Measurements from ENCODE around the gene STXBP6. TPM values are rescaled to one million over a fixed set of nuclear protein-coding genes. Genes with fewer than 3 reads are reported as not detected.

The STXBP6 gene
- total RNA-seq, 1 experiment from 2014 or later, result 32.2 TPM

GRCh38 chr14:24952851-24953666 is 96.9 kb downstream of the STXBP6 start:
- TF ChIP-seq CTCF (IDR thresholded peaks at IDR 0.05; ENCODE audit: insufficient read depth in 1 of 2, low read depth in 1 of 2, low read length in 1 of 2, severe bottlenecking in 1 of 2, unreplicated experiment in 1 of 2), result peak; percentile 45 to 63
- Mint-ChIP-seq H3K27ac (ENCODE audit: unreplicated experiment) (no peak overlapping the region), H3K4me1 (ENCODE audit: low read depth, unreplicated experiment) (peaks cover 27% of the 10 kb centered on the region), H3K27me3 (ENCODE audit: insufficient read depth, unreplicated experiment) (no peaks in the 10 kb centered on the region), H3K4me3 (ENCODE audit: unreplicated experiment) (no peak overlapping the region), H3K36me3 (ENCODE audit: insufficient read depth, unreplicated experiment) (peaks cover 16% of the 10 kb centered on the region), H3K9me3 (ENCODE audit: unreplicated experiment) (no peaks in the 10 kb centered on the region)
- H3K9me3 ChIP-seq, result no peaks in the 10 kb centered on the region
- no TSS peak for BruUV-seq (replicated peaks)
- H3K27me3 ChIP-seq (replicated peaks; ENCODE audit: control insufficient read depth, insufficient read depth, low read length), result no peaks in the 10 kb centered on the region
- DNase-seq, result peak; percentile 55 to 59
- CTCF ChIA-PET, result no interaction called here
- no peak overlapping the region for H3K4me3 ChIP-seq (ENCODE audit: low read depth, low read length)
- POLR2A ChIA-PET, result no interaction called here
- peaks cover 22% of the 10 kb centered on the region for H3K4me1 ChIP-seq
- intact Hi-C loops (cut with micrococcal nuclease; ENCODE audit: unreplicated experiment), result loop anchor here (1.0 to 5.0 kb wide), 2 partner anchors 79 to 136 kb away; no protein-coding TSS in a partner anchor
- no peaks in the 10 kb centered on the region for H3K36me3 ChIP-seq (ENCODE audit: control insufficient read depth, insufficient read depth, low read length)

- Mint-ChIP-seq H3K4me3 (ENCODE audit: unreplicated experiment) (no peak overlapping the region), H3K4me1 (ENCODE audit: low read depth, unreplicated experiment) (peaks cover 5% of the 10 kb centered on the region), H3K9me3 (ENCODE audit: unreplicated experiment) (no peaks in the 10 kb centered on the region), H3K27me3 (ENCODE audit: insufficient read depth, unreplicated experiment) (no peaks in the 10 kb centered on the region), H3K27ac (ENCODE audit: unreplicated experiment) (no peak overlapping the region), H3K36me3 (ENCODE audit: insufficient read depth, unreplicated experiment) (peaks cover 10% of the 10 kb centered on the region)
- Histone ChIP-seq H3K4me3 (ENCODE audit: low read depth, low read length) (no peak overlapping the region), H3K9me3 (no peaks in the 10 kb centered on the region), H3K27me3 (replicated peaks; ENCODE audit: control insufficient read depth, insufficient read depth, low read length) (no peaks in the 10 kb centered on the region), H3K4me1 (peaks cover 7% of the 10 kb centered on the region; the same call in 1 of the 2 replicates), H3K36me3 (ENCODE audit: control insufficient read depth, insufficient read depth, low read length) (no peaks in the 10 kb centered on the region)
- TF ChIP-seq CTCF (IDR thresholded peaks at IDR 0.05; ENCODE audit: insufficient read depth in 1 of 2, low read depth in 1 of 2, low read length in 1 of 2, severe bottlenecking in 1 of 2, unreplicated experiment in 1 of 2), result no peak
- ChIA-PET CTCF (no interaction called here), POLR2A (no interaction called here)
- no TSS peak for BruUV-seq (replicated peaks)
- intact Hi-C loops (cut with micrococcal nuclease; ENCODE audit: unreplicated experiment), result no loop called here
- DNase-seq, result no peak
Measured at GRCh38 chr14:24948261-24948847, 101.6 kb downstream of the STXBP6 start.

GRCh38 chr14:24947131-24947530 is 102.8 kb downstream of the STXBP6 start:
- no peaks in the 10 kb centered on the region for H3K9me3 ChIP-seq
- H3K27me3 ChIP-seq (replicated peaks; ENCODE audit: control insufficient read depth, insufficient read depth, low read length), result no peaks in the 10 kb centered on the region
- intact Hi-C loops (cut with micrococcal nuclease; ENCODE audit: unreplicated experiment), result no loop called here
- no peaks in the 10 kb centered on the region; the same call in 1 of the 2 replicates for H3K36me3 ChIP-seq (ENCODE audit: control insufficient read depth, insufficient read depth, low read length)
- POLR2A ChIA-PET, result no interaction called here
- H3K27me3 Mint-ChIP-seq (ENCODE audit: insufficient read depth, unreplicated experiment), result no peaks in the 10 kb centered on the region
- no peaks in the 10 kb centered on the region for H3K4me1 Mint-ChIP-seq (ENCODE audit: low read depth, unreplicated experiment)
- peaks cover 11% of the 10 kb centered on the region; the same call in 1 of the 2 replicates for H3K4me1 ChIP-seq
- peaks cover 5% of the 10 kb centered on the region for H3K36me3 Mint-ChIP-seq (ENCODE audit: insufficient read depth, unreplicated experiment)
- H3K4me3 ChIP-seq (ENCODE audit: low read depth, low read length), result no peak overlapping the region
- no peak overlapping the region for H3K4me3 Mint-ChIP-seq (ENCODE audit: unreplicated experiment)
- no peak for DNase-seq
- H3K9me3 Mint-ChIP-seq (ENCODE audit: unreplicated experiment), result no peaks in the 10 kb centered on the region
- H3K27ac Mint-ChIP-seq (ENCODE audit: unreplicated experiment), result peak overlapping the region; percentile 4
- TF ChIP-seq CTCF (IDR thresholded peaks at IDR 0.05; ENCODE audit: insufficient read depth in 1 of 2, low read depth in 1 of 2, low read length in 1 of 2, severe bottlenecking in 1 of 2, unreplicated experiment in 1 of 2), result no peak
- BruUV-seq (replicated peaks), result no TSS peak
- CTCF ChIA-PET, result no interaction called here

Measured in Caco-2 (cell line).